Measurements from ENCODE around the gene FAM83D.

DNA sequence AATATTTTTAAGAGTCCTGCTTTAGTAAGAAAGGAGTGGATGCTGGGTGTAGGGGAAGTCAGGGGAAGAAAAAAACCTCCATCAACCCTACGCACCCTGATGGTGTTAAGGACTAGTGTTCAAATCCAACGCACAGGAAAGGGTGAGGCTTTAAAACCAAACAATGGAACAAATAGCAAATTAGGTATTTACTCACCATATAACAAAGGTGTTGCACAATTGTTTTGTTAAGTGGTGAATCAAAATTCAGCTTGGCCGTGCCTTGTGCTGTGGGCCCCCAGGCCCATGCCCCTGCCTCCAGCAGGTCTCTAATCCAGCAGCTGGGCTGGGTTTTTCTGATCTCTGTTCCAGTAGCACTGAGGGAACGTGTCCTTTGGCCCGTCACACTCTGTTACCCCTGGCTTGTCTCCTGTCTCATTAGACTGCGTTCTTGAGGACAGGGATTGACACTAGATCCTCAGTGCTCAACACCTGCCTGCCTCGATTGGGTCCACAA is 11.8 kb downstream of the FAM83D start:
- TF ChIP-seq, protein P1, sequence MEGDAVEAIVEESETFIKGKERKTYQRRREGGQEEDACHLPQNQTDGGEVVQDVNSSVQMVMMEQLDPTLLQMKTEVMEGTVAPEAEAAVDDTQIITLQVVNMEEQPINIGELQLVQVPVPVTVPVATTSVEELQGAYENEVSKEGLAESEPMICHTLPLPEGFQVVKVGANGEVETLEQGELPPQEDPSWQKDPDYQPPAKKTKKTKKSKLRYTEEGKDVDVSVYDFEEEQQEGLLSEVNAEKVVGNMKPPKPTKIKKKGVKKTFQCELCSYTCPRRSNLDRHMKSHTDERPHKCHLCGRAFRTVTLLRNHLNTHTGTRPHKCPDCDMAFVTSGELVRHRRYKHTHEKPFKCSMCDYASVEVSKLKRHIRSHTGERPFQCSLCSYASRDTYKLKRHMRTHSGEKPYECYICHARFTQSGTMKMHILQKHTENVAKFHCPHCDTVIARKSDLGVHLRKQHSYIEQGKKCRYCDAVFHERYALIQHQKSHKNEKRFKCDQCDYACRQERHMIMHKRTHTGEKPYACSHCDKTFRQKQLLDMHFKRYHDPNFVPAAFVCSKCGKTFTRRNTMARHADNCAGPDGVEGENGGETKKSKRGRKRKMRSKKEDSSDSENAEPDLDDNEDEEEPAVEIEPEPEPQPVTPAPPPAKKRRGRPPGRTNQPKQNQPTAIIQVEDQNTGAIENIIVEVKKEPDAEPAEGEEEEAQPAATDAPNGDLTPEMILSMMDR (IDR thresholded peaks at IDR 0.05; ENCODE audit: low read depth, low read length, poor library complexity, severe bottlenecking), result no peak
- no peak for TF ChIP-seq EZH2phosphoT487 (IDR thresholded peaks at IDR 0.05; ENCODE audit: borderline replicate concordance, low read length)
